AG04449 (cell line): ENCODE results near the gene GAL3ST1.
"Not testable (repeated sequence)": the region's sequence is repeated elsewhere in the genome, so short reads cannot be mapped to it uniquely, and the experiment has no call there.

Source experiments
- CTCF ChIA-PET: fragments of 350-600 bp; formaldehyde crosslinking; extraction: SDS; loops from one replicate; lab custom pipeline; 2021; ENCODE audit warnings: antibody characterized with exemption; lab: Yijun Ruan, JAX
- POLR2A ChIA-PET: fragments of 400-600, 350-600 bp; formaldehyde crosslinking; extraction: SDS; loops from one replicate; lab custom pipeline; 2020; ENCODE audit warnings: antibody characterized with exemption, inconsistent platforms; lab: Yijun Ruan, JAX
- DNase-seq: peaks from one replicate; pipeline ENCODE4 v3.0.0-alpha.2; 2010; ENCODE audit warnings: low read depth, low spot score
- H3K4me3 ChIP-seq: 2 replicates; pipeline ENCODE4 v1.5.1; 2011; ENCODE audit warnings: low read depth, mild to moderate bottlenecking, control low read depth, low read length
- TF ChIP-seq, protein P1 (sequence below): IDR thresholded peaks from one replicate; pipeline ENCODE4 v1.5.1; 2011; ENCODE audit warnings: mild to moderate bottlenecking, moderate library complexity, low read length, control low read depth, inconsistent platforms; ENCODE audit not compliant: insufficient read depth; ENCODE audit errors: missing control alignments

The GAL3ST1 gene, protein sequence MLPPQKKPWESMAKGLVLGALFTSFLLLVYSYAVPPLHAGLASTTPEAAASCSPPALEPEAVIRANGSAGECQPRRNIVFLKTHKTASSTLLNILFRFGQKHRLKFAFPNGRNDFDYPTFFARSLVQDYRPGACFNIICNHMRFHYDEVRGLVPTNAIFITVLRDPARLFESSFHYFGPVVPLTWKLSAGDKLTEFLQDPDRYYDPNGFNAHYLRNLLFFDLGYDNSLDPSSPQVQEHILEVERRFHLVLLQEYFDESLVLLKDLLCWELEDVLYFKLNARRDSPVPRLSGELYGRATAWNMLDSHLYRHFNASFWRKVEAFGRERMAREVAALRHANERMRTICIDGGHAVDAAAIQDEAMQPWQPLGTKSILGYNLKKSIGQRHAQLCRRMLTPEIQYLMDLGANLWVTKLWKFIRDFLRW

GRCh38 chr22:30574095-30574981 lies at the start of gene GAL3ST1:
GAL3ST1 (minus strand) TSS chr22:30574665; CDS start chr22:30557392, 17,273 bp downstream.
- no peak within 1 kb of the TSS for H3K4me3 ChIP-seq
- DNase-seq, result no peak
- TF ChIP-seq, protein P1, sequence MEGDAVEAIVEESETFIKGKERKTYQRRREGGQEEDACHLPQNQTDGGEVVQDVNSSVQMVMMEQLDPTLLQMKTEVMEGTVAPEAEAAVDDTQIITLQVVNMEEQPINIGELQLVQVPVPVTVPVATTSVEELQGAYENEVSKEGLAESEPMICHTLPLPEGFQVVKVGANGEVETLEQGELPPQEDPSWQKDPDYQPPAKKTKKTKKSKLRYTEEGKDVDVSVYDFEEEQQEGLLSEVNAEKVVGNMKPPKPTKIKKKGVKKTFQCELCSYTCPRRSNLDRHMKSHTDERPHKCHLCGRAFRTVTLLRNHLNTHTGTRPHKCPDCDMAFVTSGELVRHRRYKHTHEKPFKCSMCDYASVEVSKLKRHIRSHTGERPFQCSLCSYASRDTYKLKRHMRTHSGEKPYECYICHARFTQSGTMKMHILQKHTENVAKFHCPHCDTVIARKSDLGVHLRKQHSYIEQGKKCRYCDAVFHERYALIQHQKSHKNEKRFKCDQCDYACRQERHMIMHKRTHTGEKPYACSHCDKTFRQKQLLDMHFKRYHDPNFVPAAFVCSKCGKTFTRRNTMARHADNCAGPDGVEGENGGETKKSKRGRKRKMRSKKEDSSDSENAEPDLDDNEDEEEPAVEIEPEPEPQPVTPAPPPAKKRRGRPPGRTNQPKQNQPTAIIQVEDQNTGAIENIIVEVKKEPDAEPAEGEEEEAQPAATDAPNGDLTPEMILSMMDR, result no peak
- CTCF ChIA-PET, result no interaction called here
- POLR2A ChIA-PET, result no interaction called here

DNA sequence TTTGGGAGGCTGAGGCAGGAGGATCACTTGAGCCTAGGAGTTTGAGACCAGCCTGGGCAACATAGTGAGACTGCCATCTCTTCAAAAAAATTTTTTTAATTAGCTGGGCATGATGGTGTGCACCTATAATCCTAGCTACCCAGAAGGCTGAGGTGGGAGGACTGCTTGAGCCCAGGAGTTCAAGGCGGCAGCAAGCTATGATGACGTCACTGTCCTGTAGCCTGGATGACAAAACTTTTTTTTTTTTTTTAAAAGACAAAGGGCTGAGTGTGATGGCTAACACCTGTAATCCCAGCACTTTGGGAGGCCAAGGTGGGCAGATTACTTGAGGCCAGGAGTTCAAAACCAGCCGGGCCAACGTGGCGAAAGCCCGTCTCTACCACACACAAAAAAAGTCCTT lies 45.4 kb upstream of the GAL3ST1 start:
- CTCF ChIA-PET, result interaction anchor here (1.6 to 3.0 kb wide), 4 partner anchors 14 to 300 kb away, joined by 5 to 24 read pairs (median 9); partner anchors contain the start of genes SLC35E4 and TCN2
- POLR2A ChIA-PET, result interaction anchor here (0.6 kb wide), 1 partner anchor 10 kb away, joined by 4 read pairs; no protein-coding TSS in a partner anchor
- H3K4me3 ChIP-seq, DNase-seq: not testable (repeated sequence)

DNA sequence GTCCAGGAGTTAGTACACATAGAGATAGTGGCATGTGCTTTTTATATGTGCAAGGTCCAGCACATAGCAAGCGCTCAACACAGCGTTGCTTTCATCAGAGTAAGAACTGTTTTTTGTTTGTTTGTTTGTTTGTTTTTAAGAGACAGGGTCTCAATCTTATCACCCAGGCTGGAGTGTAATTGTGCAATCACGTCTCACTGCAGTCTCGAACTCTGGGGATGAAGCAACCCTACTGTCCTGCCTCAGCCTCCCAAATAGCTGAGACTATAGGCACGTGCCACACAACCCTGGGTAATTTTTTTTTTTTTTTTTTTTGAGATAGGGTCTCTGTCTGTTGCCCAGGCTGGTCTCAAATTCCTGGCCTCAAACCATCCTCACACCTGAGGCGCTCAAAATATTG lies 43.4 kb upstream of the GAL3ST1 start:
- TF ChIP-seq, protein P1, result no peak
- DNase-seq, result no peak
- H3K4me3 ChIP-seq, result no peak overlapping the region
- CTCF ChIA-PET, result interaction anchor here (2.5 to 3.7 kb wide), 3 partner anchors 16 to 137 kb away, joined by 9 to 24 read pairs (median 19); partner anchors contain the start of gene SLC35E4
- POLR2A ChIA-PET, result no interaction called here

GRCh38 chr22:30615543-30615954 lies 41.1 kb upstream of the GAL3ST1 start:
- DNase-seq, result no peak
- ChIA-PET POLR2A (no interaction called here), CTCF (interaction anchor here (3.7 kb wide), 1 partner anchor 19 kb away, joined by 19 read pairs; the partner anchor contains the start of gene SLC35E4)
- TF ChIP-seq, protein P1, result no peak
- no peak overlapping the region for H3K4me3 ChIP-seq

DNA sequence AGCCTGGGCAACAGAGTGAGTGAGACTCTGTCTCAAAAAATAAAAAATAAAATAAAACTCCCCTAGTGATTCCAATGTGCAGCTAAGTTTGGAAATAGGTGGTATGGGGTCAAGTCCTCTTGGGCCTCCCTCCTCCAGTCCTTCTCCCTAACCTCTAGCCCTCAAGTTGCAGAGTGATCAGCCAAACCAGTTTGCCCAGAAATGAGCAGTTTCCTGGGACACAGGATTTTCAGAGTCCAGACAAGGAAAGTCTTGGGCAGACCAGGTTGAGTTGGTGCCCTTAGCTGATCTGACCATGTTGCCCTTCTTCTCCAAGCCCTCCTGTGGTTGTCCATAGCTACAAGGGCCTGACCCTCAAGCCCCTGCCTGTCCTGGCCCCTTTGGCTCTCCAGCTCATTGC lies 40.4 kb upstream of the GAL3ST1 start:
- DNase-seq, result no peak
- CTCF ChIA-PET, result interaction anchor here (3.7 kb wide), 1 partner anchor 19 kb away, joined by 19 read pairs; the partner anchor contains the start of gene SLC35E4
- H3K4me3 ChIP-seq, result no peak overlapping the region
- TF ChIP-seq, protein P1, result no peak
- POLR2A ChIA-PET, result no interaction called here

DNA sequence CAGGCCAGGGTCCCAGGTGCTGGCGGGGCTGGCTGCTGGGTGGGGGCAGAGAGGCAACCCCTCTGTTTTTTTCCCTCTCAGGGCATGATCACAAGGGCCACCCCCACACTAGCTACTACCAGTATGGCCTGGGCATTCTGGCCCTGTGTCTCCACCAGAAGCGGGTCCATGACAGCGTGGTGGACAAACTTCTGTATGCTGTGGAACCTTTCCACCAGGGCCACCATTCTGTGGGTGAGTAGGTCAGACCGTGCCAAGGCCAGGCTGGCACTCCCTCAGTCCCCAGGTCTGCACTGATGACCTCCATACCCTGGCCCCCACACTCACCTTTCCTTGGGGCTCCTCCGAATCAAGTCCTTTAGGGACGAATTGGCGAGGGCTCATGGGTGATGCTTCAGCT lies 39.8 kb upstream of the GAL3ST1 start:
- ChIA-PET CTCF (interaction anchor here (3.7 kb wide), 1 partner anchor 20 kb away, joined by 19 read pairs; the partner anchor contains the start of gene SLC35E4), POLR2A (no interaction called here)
- H3K4me3 ChIP-seq, result no peak overlapping the region
- DNase-seq, result no peak
- TF ChIP-seq, protein P1, result no peak
